Neural progenitor cell (in vitro differentiated cells): ENCODE measurements around the gene AP2A1. TPM values are rescaled to one million over a fixed set of nuclear protein-coding genes. Genes with fewer than 3 reads are reported as not detected.

Experiments used
- DNase-seq: peaks from one replicate; pipeline ENCODE4 v3.0.0-alpha.2; 2016; ENCODE audit warnings: low spot score
- H2AFZ ChIP-seq: fragments of 200-600 bp; sonication (generic); replicated peaks from 2 replicates; pipeline ENCODE4 v1.6.1; 2016; ENCODE audit warnings: antibody characterized with exemption
- H3F3A ChIP-seq: fragments of 200-600 bp; sonication (generic); 2 replicates; pipeline ENCODE4 v1.6.1; 2016; ENCODE audit warnings: antibody characterized with exemption, low read depth
- H3K27ac ChIP-seq: fragments of 200-600 bp; sonication (generic); 2 replicates; pipeline ENCODE4 v1.5.1; 2016; ENCODE audit warnings: mild to moderate bottlenecking
- H3K27me3 ChIP-seq: fragments of 200-600 bp; sonication (generic); 2 replicates; pipeline ENCODE4 v1.6.1; 2016; ENCODE audit warnings: mild to moderate bottlenecking, moderate library complexity
- H3K36me3 ChIP-seq: fragments of 200-600 bp; sonication (generic); 2 replicates; pipeline ENCODE4 v1.5.1; 2016
- H3K4me1 ChIP-seq: fragments of 200-600 bp; sonication (generic); 2 replicates; pipeline ENCODE4 v1.6.1; 2016; ENCODE audit warnings: mixed run types
- H3K4me2 ChIP-seq: fragments of 200-600 bp; sonication (generic); 2 replicates; pipeline ENCODE4 v1.6.1; 2016
- H3K4me3 ChIP-seq: fragments of 200-600 bp; sonication (generic); 2 replicates; pipeline ENCODE4 v1.5.1; 2016
- H3K79me2 ChIP-seq: fragments of 200-600 bp; sonication (generic); 2 replicates; pipeline ENCODE4 v1.6.1; 2016; ENCODE audit warnings: low read depth
- H3K9ac ChIP-seq: fragments of 200-600 bp; sonication (generic); 2 replicates; pipeline ENCODE4 v1.6.1; 2016
- H3K9me3 ChIP-seq: fragments of 200-600 bp; sonication (generic); 2 replicates; pipeline ENCODE4 v1.5.1; 2016; ENCODE audit warnings: low read depth
- H4K20me1 ChIP-seq: fragments of 200-600 bp; sonication (generic); 2 replicates; pipeline ENCODE4 v1.6.1; 2016; ENCODE audit warnings: low read depth
- H3K27ac Mint-ChIP-seq: 3 replicates; pipeline ENCODE4 v1.8.0; 2021; ENCODE audit warnings: mixed read lengths
- H3K27me3 Mint-ChIP-seq: 2 replicates; pipeline ENCODE4 v1.8.0; 2022; ENCODE audit warnings: low read depth, mild to moderate bottlenecking, inconsistent platforms, moderate library complexity, mixed read lengths; ENCODE audit not compliant: insufficient read depth
- H3K36me3 Mint-ChIP-seq: 3 replicates; pipeline ENCODE4 v1.8.0; 2021; ENCODE audit warnings: mixed read lengths
- H3K4me1 Mint-ChIP-seq: 3 replicates; pipeline ENCODE4 v1.8.0; 2021; ENCODE audit warnings: mixed read lengths
- H3K4me3 Mint-ChIP-seq: 3 replicates; pipeline ENCODE4 v1.8.0; 2021; ENCODE audit warnings: mild to moderate bottlenecking, moderate library complexity, mixed read lengths
- H3K9me3 Mint-ChIP-seq: 3 replicates; pipeline ENCODE4 v1.8.0; 2020; ENCODE audit warnings: mixed read lengths
- CTCF ChIP-seq: fragments of 200-600 bp; sonication (generic); IDR thresholded peaks from 2 replicates; pipeline ENCODE4 v1.5.1; 2017; ENCODE audit warnings: antibody characterized with exemption, mild to moderate bottlenecking
- EZH2 ChIP-seq: fragments of 200-600 bp; sonication (generic); IDR thresholded peaks from 2 replicates; pipeline ENCODE4 v1.6.1; 2017; ENCODE audit warnings: antibody characterized with exemption, mild to moderate bottlenecking, moderate library complexity
- EZH2phosphoT487 ChIP-seq: fragments of 200-600 bp; sonication (generic); IDR thresholded peaks from 2 replicates; pipeline ENCODE4 v1.6.1; 2017; ENCODE audit warnings: antibody characterized with exemption
- total RNA-seq: library from RNA; depleted of rRNA; stranded (reverse); fragments of >200 nt; gene quantifications from 2 replicates; pipeline ENCODE4 v1.2.3, GENCODE V29; 2015; ENCODE audit warnings: low replicate concordance

AP2A1 gene
- total RNA-seq, 1 donor from 2014 or later, result 61.6 TPM

GRCh38 chr19:49812452-49812996 is 45.7 kb downstream of the AP2A1 start:
- Histone ChIP-seq H4K20me1 (peaks cover 10% of the 10 kb centered on the region), H3K9ac (no peak overlapping the region), H3K4me2 (peak overlapping the region; percentile 93), H3K4me1 (peaks cover 24% of the 10 kb centered on the region), H3K36me3 (no peaks in the 10 kb centered on the region), H3K4me3 (peak overlapping the region; percentile 71), H2AFZ (peak overlapping the region; percentile 59), H3K79me2 (peaks cover 9% of the 10 kb centered on the region), H3K27me3 (no peaks in the 10 kb centered on the region), H3K27ac (no peak overlapping the region), H3F3A (peaks cover 48% of the 10 kb centered on the region), H3K9me3 (no peaks in the 10 kb centered on the region)
- peaks cover 51% of the 10 kb centered on the region for H3K4me1 Mint-ChIP-seq
- TF ChIP-seq EZH2 (no peak), CTCF (no peak)
- peak overlapping the region; percentile 97 for H3K4me3 Mint-ChIP-seq
- H3K27ac Mint-ChIP-seq, result peak overlapping the region; percentile 100
- H3K36me3 Mint-ChIP-seq, result no peaks in the 10 kb centered on the region
- H3K9me3 Mint-ChIP-seq, result no peaks in the 10 kb centered on the region
- peak; percentile 5 for DNase-seq
- H3K27me3 Mint-ChIP-seq, result peaks cover 13% of the 10 kb centered on the region

GRCh38 chr19:49812997-49813861 is 46.4 kb downstream of the AP2A1 start, which contains the start of gene FUZ:
Gene FUZ (minus strand): TSS chr19:49813292. CDS start chr19:49813106, 186 bp downstream.
- Histone ChIP-seq H3F3A (peaks cover 46% of the 10 kb centered on the region), H2AFZ (peak within 1 kb of the TSS; percentile 98), H3K4me3 (peak within 1 kb of the TSS; percentile 71), H3K4me1 (peaks cover 24% of the 10 kb centered on the region), H3K79me2 (peaks cover 10% of the 10 kb centered on the region), H3K27me3 (no peaks in the 10 kb centered on the region), H3K36me3 (no peaks in the 10 kb centered on the region), H4K20me1 (peaks cover 3% of the 10 kb centered on the region), H3K9me3 (no peaks in the 10 kb centered on the region), H3K9ac (peak within 1 kb of the TSS; percentile 64), H3K4me2 (peak within 1 kb of the TSS; percentile 93), H3K27ac (peak within 1 kb of the TSS; percentile 83)
- peak; percentile 99 for DNase-seq
- peak within 1 kb of the TSS; percentile 97 for H3K4me3 Mint-ChIP-seq
- TF ChIP-seq CTCF (peak; percentile 56), EZH2 (no peak), EZH2phosphoT487 (no peak)
- peak within 1 kb of the TSS; percentile 100 for H3K27ac Mint-ChIP-seq
- H3K4me1 Mint-ChIP-seq, result peaks cover 46% of the 10 kb centered on the region
- no peaks in the 10 kb centered on the region for H3K9me3 Mint-ChIP-seq
- peaks cover 16% of the 10 kb centered on the region for H3K27me3 Mint-ChIP-seq
- H3K36me3 Mint-ChIP-seq, result no peaks in the 10 kb centered on the region

- no peaks in the 10 kb centered on the region for H3K36me3 ChIP-seq
- Mint-ChIP-seq H3K4me3 (peak overlapping the region; percentile 97), H3K27me3 (peaks cover 16% of the 10 kb centered on the region), H3K36me3 (no peaks in the 10 kb centered on the region), H3K9me3 (no peaks in the 10 kb centered on the region), H3K27ac (peak overlapping the region; percentile 100), H3K4me1 (peaks cover 42% of the 10 kb centered on the region)
- no peak overlapping the region for H3K9ac ChIP-seq
- H3F3A ChIP-seq, result peaks cover 42% of the 10 kb centered on the region
- H3K4me2 ChIP-seq, result peak overlapping the region; percentile 42
- peak overlapping the region; percentile 56 for H2AFZ ChIP-seq
- no peak for DNase-seq
- TF ChIP-seq CTCF (no peak), EZH2 (no peak), EZH2phosphoT487 (no peak)
- no peaks in the 10 kb centered on the region for H3K27me3 ChIP-seq
- peak overlapping the region; percentile 20 for H3K4me3 ChIP-seq
- peaks cover 4% of the 10 kb centered on the region for H4K20me1 ChIP-seq
- H3K9me3 ChIP-seq, result no peaks in the 10 kb centered on the region
- H3K27ac ChIP-seq, result no peak overlapping the region
- H3K4me1 ChIP-seq, result peaks cover 27% of the 10 kb centered on the region
- H3K79me2 ChIP-seq, result peaks cover 18% of the 10 kb centered on the region
These were observed 47.2 kb downstream of the AP2A1 start for GRCh38 chr19:49814010-49814409.
